B cell (primary cell): ENCODE data around the gene CREBBP. TPM values are rescaled to one million over a fixed set of nuclear protein-coding genes. Genes with fewer than 3 reads are reported as not detected.

ENCODE experiments used
- ATAC-seq: fragments of 200-7000 bp; cut with Tn5 transposase; one replicate; pipeline ENCODE4 v1.10.0; 2021; ENCODE audit warnings: low read depth, mild to moderate bottlenecking, moderate number of reproducible peaks, moderate library complexity
- CTCF ChIA-PET: fragments of 350-600 bp; sonication (Branson Sonifier 250); formaldehyde crosslinking; loops from one replicate; lab custom pipeline; 2021; ENCODE audit warnings: antibody characterized with exemption, inconsistent platforms; lab: Charles Lee
- POLR2A ChIA-PET: fragments of 350-600 bp; sonication (Branson Sonifier 250); formaldehyde crosslinking; loops from one replicate; lab custom pipeline; 2021; ENCODE audit warnings: antibody characterized with exemption; lab: Charles Lee
- DNase-seq: peaks from one replicate; pipeline ENCODE4 v3.0.0; 2013
- H2AFZ ChIP-seq: 2 replicates; pipeline ENCODE4 v1.6.1; 2012; ENCODE audit warnings: mild to moderate bottlenecking, low read depth, low read length; ENCODE audit not compliant: insufficient read depth, poor library complexity, severe bottlenecking
- H3K27ac ChIP-seq, 2 donors: 1 replicate in 1 of 2; 2 replicates in 1 of 2; pipeline ENCODE4 v1.5.1; 2012 to 2013; ENCODE audit warnings: low read length in 2 of 2, mild to moderate bottlenecking in 2 of 2, moderate library complexity in 1 of 2
- H3K27me3 ChIP-seq, 4 experiments: fragments of 200-600 bp in 1 of 4; sonication (generic) in 1 of 4; replicated peaks in 1 of 4; 1 replicate in 2 of 4; 2 replicates in 2 of 4; pipeline versions ENCODE4 v1.6.1 to v1.7.0; 2013 to 2016; ENCODE audit warnings: low read length in 3 of 4, mild to moderate bottlenecking in 2 of 4, mixed read lengths in 1 of 4, moderate library complexity in 1 of 4; ENCODE audit not compliant: insufficient read depth in 4 of 4, control insufficient read depth in 3 of 4; ENCODE audit errors: control extremely low read depth in 1 of 4
- H3K36me3 ChIP-seq, 2 experiments: replicated peaks in 1 of 2; 1 replicate in 1 of 2; 2 replicates in 1 of 2; pipeline versions ENCODE4 v1.6.1 to v1.7.1; 2013; ENCODE audit warnings: low read length in 1 of 2; ENCODE audit not compliant: insufficient read depth in 2 of 2, control insufficient read depth in 1 of 2; ENCODE audit errors: control extremely low read depth in 1 of 2, extremely low read depth in 1 of 2
- H3K4me1 ChIP-seq, 2 donors: fragments of 200-600 bp in 1 of 2; sonication (generic) in 1 of 2; 1 replicate in 1 of 2; 2 replicates in 1 of 2; pipeline versions ENCODE4 v1.5.1 to v1.6.1; 2013 to 2017; ENCODE audit warnings: low read length in 2 of 2; ENCODE audit not compliant: control insufficient read depth in 2 of 2, insufficient read depth in 2 of 2
- H3K4me2 ChIP-seq: replicated peaks from 2 replicates; pipeline ENCODE3; 2012; ENCODE audit warnings: mild to moderate bottlenecking, low read depth, low read length; ENCODE audit not compliant: poor library complexity, severe bottlenecking
- H3K4me3 ChIP-seq, 5 experiments: fragments of 200-600 bp in 1 of 5; sonication (generic) in 1 of 5; 1 replicate in 3 of 5; 2 replicates in 2 of 5; pipeline versions ENCODE4 v1.5.1 to v1.7.0; 2011 to 2016; ENCODE audit warnings: low read length in 4 of 5, mild to moderate bottlenecking in 4 of 5, low read depth in 2 of 5, control low read depth in 1 of 5, moderate library complexity in 1 of 5; ENCODE audit not compliant: insufficient read depth in 1 of 5; ENCODE audit errors: control extremely low read depth in 1 of 5, extremely low read depth in 1 of 5
- H3K79me2 ChIP-seq: fragments of 200-600 bp; sonication (generic); one replicate; pipeline ENCODE4 v1.6.0; 2016; ENCODE audit warnings: low read length; ENCODE audit not compliant: control insufficient read depth, insufficient read depth
- H3K9ac ChIP-seq: fragments of 200-600 bp; sonication (generic); 2 replicates; pipeline ENCODE4 v1.6.1; 2017; ENCODE audit warnings: mild to moderate bottlenecking, low read length, moderate library complexity
- H3K9me3 ChIP-seq, 3 donors: one replicate each; pipeline versions ENCODE4 v1.6.1 to v1.7.1; 2013; ENCODE audit warnings: low read length in 2 of 3; ENCODE audit not compliant: control insufficient read depth in 2 of 3, insufficient read depth in 1 of 3; ENCODE audit errors: control extremely low read depth in 1 of 3
- H4K20me1 ChIP-seq: 2 replicates; pipeline ENCODE4 v1.6.0; 2012; ENCODE audit warnings: mild to moderate bottlenecking, low read length; ENCODE audit not compliant: insufficient read depth, control insufficient read depth, poor library complexity, severe bottlenecking
- H3K27ac Mint-ChIP-seq: one replicate; pipeline ENCODE4 v1.8.0; 2021; ENCODE audit warnings: mixed read lengths
- H3K27me3 Mint-ChIP-seq: one replicate; pipeline ENCODE4 v1.8.0; 2021; ENCODE audit warnings: mixed read lengths
- H3K4me1 Mint-ChIP-seq: one replicate; pipeline ENCODE4 v1.8.0; 2021; ENCODE audit warnings: mixed read lengths
- H3K4me3 Mint-ChIP-seq: one replicate; pipeline ENCODE4 v1.8.0; 2021; ENCODE audit warnings: mixed read lengths
- H3K9me3 Mint-ChIP-seq: one replicate; pipeline ENCODE4 v1.8.0; 2022; ENCODE audit warnings: mixed read lengths; ENCODE audit not compliant: insufficient read depth
- EZH2 ChIP-seq: IDR thresholded peaks from 2 replicates; pipeline ENCODE4 v1.6.1; 2012; ENCODE audit warnings: borderline replicate concordance, low read depth, mild to moderate bottlenecking, moderate library complexity, low read length; ENCODE audit not compliant: insufficient read depth, poor library complexity, severe bottlenecking
- WGBS: methylation state at CpG from one replicate; pipeline ENCODE4 v1.1.5; 2013; ENCODE audit warnings: missing lambda C conversion rate; ENCODE audit not compliant: insufficient coverage; 5-methylcytosine and 5-hydroxymethylcytosine counted together
- intact Hi-C: fragments of 100-400 bp; cut with micrococcal nuclease; formaldehyde crosslinking; loops from one replicate; pipeline ENCODE4 v1.10.0; 2022
- polyA plus RNA-seq: library from polyadenylated mRNA; depleted of rRNA; stranded (reverse); fragments of >200 nt; gene quantifications from 2 replicates; pipeline ENCODE4 v1.2.3, GENCODE V29; 2012
- total RNA-seq, 2 donors: library from RNA; stranded (reverse); fragments of 120-200 nt in 1 of 2; gene quantifications; 1 replicate in 1 of 2; 2 replicates in 1 of 2; pipeline versions ENCODE4 v1.2.3 to v1.2.4, GENCODE V29; 2013 to 2022
- TF ChIP-seq, protein P1 (sequence below): fragments of 200-600 bp; IDR thresholded peaks from one replicate; pipeline ENCODE4 v1.8.0; 2022; ENCODE audit warnings: antibody characterized with exemption, mild to moderate bottlenecking

The CREBBP gene
- total and polyA plus RNA-seq, 2 donors (not counting 1 experiment from before 2014, with no cell fraction given): 27.6 to 206 TPM

GRCh38 chr16:3856367-3857141 is 24.0 kb downstream of the CREBBP start:
- Histone ChIP-seq H3K27me3 (no peaks in the 10 kb centered on the region), H3K4me1 (peaks cover 51 to 70% of the 10 kb centered on the region in 2 donors), H3K9ac (peak overlapping the region; percentile 4), H3K4me3 (peak overlapping the region in 1 of 5 experiments; percentile 8), H4K20me1 (peaks cover 92% of the 10 kb centered on the region), H3K27ac (peak overlapping the region; percentile 28 to 72), H3K9me3 (no peaks in the 10 kb centered on the region), H3K4me2 (peak overlapping the region; percentile 55), H3K36me3 (peaks cover 0 to 8% of the 10 kb centered on the region in 2 experiments), H3K79me2 (peaks cover 100% of the 10 kb centered on the region), H2AFZ (no peak overlapping the region)
- H3K4me3 Mint-ChIP-seq: peak overlapping the region; percentile 53
- H3K9me3 Mint-ChIP-seq: no peaks in the 10 kb centered on the region
- H3K27ac Mint-ChIP-seq: peak overlapping the region; percentile 3
- 100% methylated on average over 2 of the region's 6 CpGs for WGBS
- CTCF ChIA-PET: interaction anchor here (1.2 to 1.4 kb wide), 2 partner anchors 22 to 23 kb away, joined by 3 read pairs; no protein-coding TSS in a partner anchor
- POLR2A ChIA-PET: interaction anchor here (0.5 kb wide), 1 partner anchor 410 kb away, joined by 5 read pairs; no protein-coding TSS in a partner anchor
- no peak for DNase-seq
- intact Hi-C loops: no loop called here
- TF ChIP-seq, protein P1, sequence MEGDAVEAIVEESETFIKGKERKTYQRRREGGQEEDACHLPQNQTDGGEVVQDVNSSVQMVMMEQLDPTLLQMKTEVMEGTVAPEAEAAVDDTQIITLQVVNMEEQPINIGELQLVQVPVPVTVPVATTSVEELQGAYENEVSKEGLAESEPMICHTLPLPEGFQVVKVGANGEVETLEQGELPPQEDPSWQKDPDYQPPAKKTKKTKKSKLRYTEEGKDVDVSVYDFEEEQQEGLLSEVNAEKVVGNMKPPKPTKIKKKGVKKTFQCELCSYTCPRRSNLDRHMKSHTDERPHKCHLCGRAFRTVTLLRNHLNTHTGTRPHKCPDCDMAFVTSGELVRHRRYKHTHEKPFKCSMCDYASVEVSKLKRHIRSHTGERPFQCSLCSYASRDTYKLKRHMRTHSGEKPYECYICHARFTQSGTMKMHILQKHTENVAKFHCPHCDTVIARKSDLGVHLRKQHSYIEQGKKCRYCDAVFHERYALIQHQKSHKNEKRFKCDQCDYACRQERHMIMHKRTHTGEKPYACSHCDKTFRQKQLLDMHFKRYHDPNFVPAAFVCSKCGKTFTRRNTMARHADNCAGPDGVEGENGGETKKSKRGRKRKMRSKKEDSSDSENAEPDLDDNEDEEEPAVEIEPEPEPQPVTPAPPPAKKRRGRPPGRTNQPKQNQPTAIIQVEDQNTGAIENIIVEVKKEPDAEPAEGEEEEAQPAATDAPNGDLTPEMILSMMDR: no peak
- no peak for TF ChIP-seq EZH2
- no peak for ATAC-seq
- peaks cover 76% of the 10 kb centered on the region for H3K4me1 Mint-ChIP-seq
- H3K27me3 Mint-ChIP-seq: no peaks in the 10 kb centered on the region
